A549 (cell line): Measurements from ENCODE around the gene KRTAP12-4. TPM values are rescaled to one million over a fixed set of nuclear protein-coding genes. Genes with fewer than 3 reads are reported as not detected.

Experiments
- ATAC-seq, 2 experiments: fragments of 200-7000 bp in 1 of 2; fragments of >200 bp in 1 of 2; cut with Nextera tagmentation in 1 of 2; cut with Tn5 transposase in 1 of 2; 3 replicates each; pipeline versions ENCODE4 v1.8.0 to v1.9.1; 2018 to 2020; ENCODE audit warnings: mild to moderate bottlenecking in 1 of 2, moderate library complexity in 1 of 2
- CTCF ChIA-PET: fragments of 300-600 bp; sonication (Branson Sonifier 250); formaldehyde crosslinking; extraction: SDS; loops from one replicate; lab custom pipeline; 2021; ENCODE audit warnings: antibody characterized with exemption, inconsistent platforms; lab: Yijun Ruan, JAX
- POLR2A ChIA-PET: fragments of 350-600 bp; formaldehyde crosslinking; extraction: SDS; loops from one replicate; lab custom pipeline; 2021; ENCODE audit warnings: antibody characterized with exemption, inconsistent platforms; lab: Yijun Ruan, JAX
- DNase-seq, 2 experiments: peaks; one replicate each; pipeline versions ENCODE4 v3.0.0 to v3.0.0-alpha.2; 2011 to 2016; ENCODE audit warnings: low read depth in 1 of 2, low spot score in 1 of 2
- FAIRE-seq: peaks from 2 replicates; lab custom pipeline; 2011; peaks lifted over from hg19 to GRCh38; lab: Jason Lieb, UNC
- H3K27ac ChIP-seq, 2 experiments: fragments of >200 bp; sonication (Bioruptor Twin); formaldehyde crosslinking; 3 replicates each; pipeline ENCODE4 v1.5.1; 2016 to 2017
- H3K4me1 ChIP-seq: fragments of >200 bp; sonication (Bioruptor Twin); formaldehyde crosslinking; 3 replicates; pipeline ENCODE4 v1.6.1; 2016
- H3K4me2 ChIP-seq: fragments of >200 bp; sonication (Bioruptor Twin); formaldehyde crosslinking; 3 replicates; pipeline ENCODE4 v1.6.1; 2016
- H3K4me3 ChIP-seq: fragments of >200 bp; sonication (Bioruptor Twin); formaldehyde crosslinking; 3 replicates; pipeline ENCODE4 v1.5.1; 2016
- H3K9me3 ChIP-seq: fragments of >200 bp; sonication (Bioruptor Twin); formaldehyde crosslinking; 3 replicates; pipeline ENCODE4 v1.6.1; 2016
- BHLHE40 ChIP-seq: IDR thresholded peaks from 2 replicates; pipeline ENCODE4 v1.6.1; 2012; ENCODE audit warnings: low read depth, low read length, inconsistent platforms
- CEBPB ChIP-seq, 2 experiments: fragments of >200 bp in 1 of 2; sonication (Bioruptor Twin) in 1 of 2; formaldehyde crosslinking in 1 of 2; IDR thresholded peaks; 2 replicates each; pipeline ENCODE4 v1.6.1; 2012 to 2016
- CHD2 ChIP-seq: fragments of 150-350 bp; IDR thresholded peaks from 2 replicates; pipeline ENCODE4 v1.6.1; 2014; ENCODE audit warnings: low read length; ENCODE audit not compliant: partially characterized antibody
- EHF ChIP-seq: fragments of 250-450 bp; sonication (Bioruptor Pico); IDR thresholded peaks from 2 replicates; pipeline ENCODE4 v1.5.0; 2020; ENCODE audit warnings: mild to moderate bottlenecking
- EP300 ChIP-seq, 2 experiments: fragments of >200 bp; sonication (Bioruptor Twin); formaldehyde crosslinking; IDR thresholded peaks; 2 replicates in 1 of 2; 3 replicates in 1 of 2; pipeline ENCODE4 v1.6.1; 2016 to 2017
- GATA3 ChIP-seq: IDR thresholded peaks from 2 replicates; pipeline ENCODE4 v1.6.1; 2012; ENCODE audit warnings: borderline replicate concordance
- HEYL ChIP-seq: fragments of 250-450 bp; sonication (Bioruptor Pico); IDR thresholded peaks from 2 replicates; pipeline ENCODE4 v1.8.0; 2021; ENCODE audit warnings: mild to moderate bottlenecking, moderate library complexity
- HOXA7 ChIP-seq: fragments of 250-450 bp; sonication (Bioruptor Pico); IDR thresholded peaks from 2 replicates; pipeline ENCODE4 v1.5.0; 2020; ENCODE audit warnings: mild to moderate bottlenecking, moderate library complexity
- HOXB13 ChIP-seq: fragments of 250-450 bp; sonication (Bioruptor Pico); IDR thresholded peaks from 2 replicates; pipeline ENCODE4 v1.5.0; 2020; ENCODE audit warnings: low read depth, mild to moderate bottlenecking, moderate library complexity
- HOXB5 ChIP-seq: fragments of 250-450 bp; sonication (Bioruptor Pico); IDR thresholded peaks from 2 replicates; pipeline ENCODE4 v1.5.0; 2020; ENCODE audit warnings: mild to moderate bottlenecking, moderate library complexity
- JUNB ChIP-seq: fragments of >200 bp; sonication (Bioruptor Twin); formaldehyde crosslinking; IDR thresholded peaks from 2 replicates; pipeline ENCODE4 v1.6.1; 2016
- NR3C1 ChIP-seq: fragments of >200 bp; sonication (Bioruptor Twin); formaldehyde crosslinking; IDR thresholded peaks from 3 replicates; pipeline ENCODE4 v1.6.1; 2017
- PHF8 ChIP-seq: fragments of 200-600 bp; sonication (generic); IDR thresholded peaks from 2 replicates; pipeline ENCODE4 v1.6.1; 2016; ENCODE audit warnings: low read depth, mild to moderate bottlenecking, antibody characterized with exemption, moderate library complexity, borderline replicate concordance
- POLR2A ChIP-seq: IDR thresholded peaks from 2 replicates; pipeline ENCODE4 v1.6.1; 2012; ENCODE audit warnings: mild to moderate bottlenecking, low read length
- POLR2AphosphoS2 ChIP-seq: conservative IDR thresholded peaks from 2 replicates; pipeline ENCODE4 v1.6.1; 2012; ENCODE audit warnings: low read length, improper control_type of control experiment, inconsistent platforms
- RARB ChIP-seq: fragments of 250-450 bp; sonication (Bioruptor Pico); IDR thresholded peaks from 2 replicates; pipeline ENCODE4 v1.8.0; 2021; ENCODE audit warnings: mild to moderate bottlenecking, moderate library complexity
- RCOR1 ChIP-seq: fragments of 150-350 bp; IDR thresholded peaks from 2 replicates; pipeline ENCODE4 v1.6.1; 2014; ENCODE audit warnings: antibody characterized with exemption, low read length, low read depth
- RFX5 ChIP-seq: fragments of 450-650 bp; IDR thresholded peaks from 2 replicates; pipeline ENCODE4 v1.7.1; 2014; ENCODE audit warnings: antibody characterized with exemption, mild to moderate bottlenecking, moderate library complexity
- TFCP2L1 ChIP-seq: fragments of 250-450 bp; sonication (Bioruptor Pico); IDR thresholded peaks from 2 replicates; pipeline ENCODE4 v1.5.0; 2021; ENCODE audit warnings: mild to moderate bottlenecking
- TP53 ChIP-seq: fragments of 250-450 bp; sonication (Bioruptor Pico); IDR thresholded peaks from 2 replicates; pipeline ENCODE4 v1.5.0; 2021; ENCODE audit warnings: mild to moderate bottlenecking, moderate library complexity
- ZFP36 ChIP-seq: fragments of 450-650 bp; IDR thresholded peaks from 2 replicates; pipeline ENCODE4 v1.6.1; 2014; ENCODE audit warnings: borderline replicate concordance; ENCODE audit not compliant: partially characterized antibody
- WGBS: methylation state at CpG from one replicate; pipeline ENCODE4 v1.1.6; 2017; ENCODE audit errors: missing lambda C conversion rate; 5-methylcytosine and 5-hydroxymethylcytosine counted together
- polyA plus RNA-seq, 4 experiments: library from polyadenylated mRNA; depleted of rRNA in 3 of 4; stranded (reverse); fragments of >200 nt; fragmentation: RNase III in 1 of 4; extraction: RNeasy Plus Mini Kit Qiagen cat#74134 plus additional on column Dnase treatment in 1 of 4; gene quantifications; 2 replicates in 3 of 4; 3 replicates in 1 of 4; pipeline ENCODE4 v1.2.3, GENCODE V29; 2011 to 2017
- TF ChIP-seq, protein P1 (sequence below): fragments of 200-600 bp; sonication (generic); IDR thresholded peaks from 2 replicates; pipeline ENCODE4 v1.6.1; 2016; ENCODE audit warnings: antibody characterized with exemption, mild to moderate bottlenecking, moderate library complexity
- TF ChIP-seq, protein P2 (sequence below): IDR thresholded peaks from 2 replicates; pipeline ENCODE4 v1.6.1; 2012
- TF ChIP-seq, protein P3 (sequence below): fragments of 250-450 bp; sonication (Bioruptor Pico); IDR thresholded peaks from 2 replicates; pipeline ENCODE4 v1.5.0; 2020; ENCODE audit warnings: low read depth, mild to moderate bottlenecking, moderate library complexity
- TF ChIP-seq, protein P4 (sequence below): fragments of 450-650 bp; IDR thresholded peaks from 2 replicates; pipeline ENCODE4 v1.6.1; 2014; ENCODE audit warnings: antibody characterized with exemption
- TF ChIP-seq, protein P5 (sequence below): fragments of 250-450 bp; sonication (Bioruptor Pico); IDR thresholded peaks from 2 replicates; pipeline ENCODE4 v1.5.0; 2021; ENCODE audit warnings: mild to moderate bottlenecking, moderate library complexity, borderline replicate concordance
- TF ChIP-seq, protein P6 (sequence below): fragments of >200 bp; sonication (Bioruptor Twin); formaldehyde crosslinking; IDR thresholded peaks from 3 replicates; pipeline ENCODE4 v1.6.1; 2016

KRTAP12-4 gene
- polyA plus RNA-seq, 2 of the 4 experiments (the other 2 are of a cell fraction): not detected

DNA sequence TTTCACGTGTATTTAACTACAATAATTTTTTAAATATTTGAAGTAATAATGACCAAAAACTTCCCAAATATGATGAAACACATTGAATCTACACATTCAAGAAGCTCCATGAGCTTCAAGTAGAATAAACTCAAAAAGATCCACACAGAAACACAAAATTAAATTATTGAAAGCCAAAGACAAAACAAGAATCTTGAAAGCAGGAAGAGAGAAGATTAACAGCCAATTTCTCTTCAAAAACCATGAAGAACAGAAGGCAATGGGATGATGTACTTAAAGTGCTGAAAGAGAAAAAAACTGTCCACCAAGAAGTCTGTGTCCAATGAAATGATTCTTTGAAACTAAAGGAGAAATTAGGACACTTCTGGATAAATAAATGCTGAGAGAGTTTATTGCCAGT, 22.4 kb downstream of the KRTAP12-4 start:
- WGBS: 0% methylated on average over 1 of the region's 1 CpG
- Histone ChIP-seq H3K4me3 (no peak overlapping the region), H3K9me3 (peaks cover 6% of the 10 kb centered on the region; the same call in 2 of the 3 replicates), H3K4me2 (no peak overlapping the region), H3K27ac (no peak overlapping the region), H3K4me1 (no peaks in the 10 kb centered on the region)
- no peak for FAIRE-seq
- no peak for DNase-seq
- ChIA-PET CTCF (no interaction called here), POLR2A (interaction anchor here (0.6 kb wide), 1 partner anchor 133 kb away, joined by 3 read pairs; no protein-coding TSS in a partner anchor)
- TF ChIP-seq, protein P1, sequence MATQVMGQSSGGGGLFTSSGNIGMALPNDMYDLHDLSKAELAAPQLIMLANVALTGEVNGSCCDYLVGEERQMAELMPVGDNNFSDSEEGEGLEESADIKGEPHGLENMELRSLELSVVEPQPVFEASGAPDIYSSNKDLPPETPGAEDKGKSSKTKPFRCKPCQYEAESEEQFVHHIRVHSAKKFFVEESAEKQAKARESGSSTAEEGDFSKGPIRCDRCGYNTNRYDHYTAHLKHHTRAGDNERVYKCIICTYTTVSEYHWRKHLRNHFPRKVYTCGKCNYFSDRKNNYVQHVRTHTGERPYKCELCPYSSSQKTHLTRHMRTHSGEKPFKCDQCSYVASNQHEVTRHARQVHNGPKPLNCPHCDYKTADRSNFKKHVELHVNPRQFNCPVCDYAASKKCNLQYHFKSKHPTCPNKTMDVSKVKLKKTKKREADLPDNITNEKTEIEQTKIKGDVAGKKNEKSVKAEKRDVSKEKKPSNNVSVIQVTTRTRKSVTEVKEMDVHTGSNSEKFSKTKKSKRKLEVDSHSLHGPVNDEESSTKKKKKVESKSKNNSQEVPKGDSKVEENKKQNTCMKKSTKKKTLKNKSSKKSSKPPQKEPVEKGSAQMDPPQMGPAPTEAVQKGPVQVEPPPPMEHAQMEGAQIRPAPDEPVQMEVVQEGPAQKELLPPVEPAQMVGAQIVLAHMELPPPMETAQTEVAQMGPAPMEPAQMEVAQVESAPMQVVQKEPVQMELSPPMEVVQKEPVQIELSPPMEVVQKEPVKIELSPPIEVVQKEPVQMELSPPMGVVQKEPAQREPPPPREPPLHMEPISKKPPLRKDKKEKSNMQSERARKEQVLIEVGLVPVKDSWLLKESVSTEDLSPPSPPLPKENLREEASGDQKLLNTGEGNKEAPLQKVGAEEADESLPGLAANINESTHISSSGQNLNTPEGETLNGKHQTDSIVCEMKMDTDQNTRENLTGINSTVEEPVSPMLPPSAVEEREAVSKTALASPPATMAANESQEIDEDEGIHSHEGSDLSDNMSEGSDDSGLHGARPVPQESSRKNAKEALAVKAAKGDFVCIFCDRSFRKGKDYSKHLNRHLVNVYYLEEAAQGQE: no peak
- TF ChIP-seq RARB (no peak), EP300 (IDR thresholded peaks at IDR 0.05) (no peak), PHF8 (no peak), EHF (CRISPR knock-in tag) (no peak), POLR2AphosphoS2 (no peak), HOXB13 (CRISPR knock-in tag) (no peak), CEBPB (IDR thresholded peaks at IDR 0.05) (no peak), ZFP36 (no peak), TP53 (no peak), GATA3 (no peak), HOXB5 (CRISPR knock-in tag) (no peak), BHLHE40 (no peak), HOXA7 (no peak)
- TF ChIP-seq, protein P2, sequence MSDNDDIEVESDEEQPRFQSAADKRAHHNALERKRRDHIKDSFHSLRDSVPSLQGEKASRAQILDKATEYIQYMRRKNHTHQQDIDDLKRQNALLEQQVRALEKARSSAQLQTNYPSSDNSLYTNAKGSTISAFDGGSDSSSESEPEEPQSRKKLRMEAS: no peak
- TF ChIP-seq, protein P3, sequence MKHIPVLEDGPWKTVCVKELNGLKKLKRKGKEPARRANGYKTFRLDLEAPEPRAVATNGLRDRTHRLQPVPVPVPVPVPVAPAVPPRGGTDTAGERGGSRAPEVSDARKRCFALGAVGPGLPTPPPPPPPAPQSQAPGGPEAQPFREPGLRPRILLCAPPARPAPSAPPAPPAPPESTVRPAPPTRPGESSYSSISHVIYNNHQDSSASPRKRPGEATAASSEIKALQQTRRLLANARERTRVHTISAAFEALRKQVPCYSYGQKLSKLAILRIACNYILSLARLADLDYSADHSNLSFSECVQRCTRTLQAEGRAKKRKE (CRISPR knock-in tag): no peak
- TF ChIP-seq, protein P4, sequence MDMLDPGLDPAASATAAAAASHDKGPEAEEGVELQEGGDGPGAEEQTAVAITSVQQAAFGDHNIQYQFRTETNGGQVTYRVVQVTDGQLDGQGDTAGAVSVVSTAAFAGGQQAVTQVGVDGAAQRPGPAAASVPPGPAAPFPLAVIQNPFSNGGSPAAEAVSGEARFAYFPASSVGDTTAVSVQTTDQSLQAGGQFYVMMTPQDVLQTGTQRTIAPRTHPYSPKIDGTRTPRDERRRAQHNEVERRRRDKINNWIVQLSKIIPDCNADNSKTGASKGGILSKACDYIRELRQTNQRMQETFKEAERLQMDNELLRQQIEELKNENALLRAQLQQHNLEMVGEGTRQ: no peak
- ATAC-seq: no peak

DNA sequence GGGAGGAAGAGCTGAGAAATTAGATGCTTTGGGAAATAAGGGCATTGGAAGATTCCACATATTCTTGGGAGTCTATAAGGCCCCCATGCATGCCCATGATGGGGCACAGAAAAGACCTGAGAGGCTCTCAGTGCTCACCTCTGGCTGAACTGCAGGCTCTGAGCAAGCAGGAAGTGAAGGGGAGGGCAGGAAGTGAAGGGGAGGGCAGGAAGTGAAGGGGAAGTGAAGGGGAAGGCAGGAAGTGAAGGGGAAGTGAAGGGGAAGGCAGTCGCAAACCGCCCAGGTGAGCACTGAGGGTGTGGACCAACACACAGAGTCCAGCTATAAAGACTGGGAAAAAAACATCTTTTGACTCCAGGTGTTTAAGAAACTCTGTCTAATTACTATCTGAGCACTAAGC, 24.0 kb downstream of the KRTAP12-4 start:
- ChIA-PET POLR2A (no interaction called here), CTCF (no interaction called here)
- ATAC-seq (no peak), FAIRE-seq (no peak), DNase-seq (no peak)
- 89% methylated on average over 2 of the region's 2 CpGs for WGBS
- H3K4me2 ChIP-seq: no peak overlapping the region
- H3K9me3 ChIP-seq: peaks cover 6% of the 10 kb centered on the region; the same call in 2 of the 3 replicates
- no peak overlapping the region for H3K27ac ChIP-seq
- H3K4me1 ChIP-seq: no peaks in the 10 kb centered on the region
- no peak overlapping the region for H3K4me3 ChIP-seq
- TF ChIP-seq JUNB (no peak), PHF8 (no peak), ZFP36 (no peak), RCOR1 (no peak), POLR2AphosphoS2 (no peak), RFX5 (no peak), CHD2 (no peak), TFCP2L1 (CRISPR knock-in tag) (no peak), POLR2A (no peak), HEYL (no peak), NR3C1 (no peak)
- TF ChIP-seq, protein P2: no peak
- TF ChIP-seq, protein P5, sequence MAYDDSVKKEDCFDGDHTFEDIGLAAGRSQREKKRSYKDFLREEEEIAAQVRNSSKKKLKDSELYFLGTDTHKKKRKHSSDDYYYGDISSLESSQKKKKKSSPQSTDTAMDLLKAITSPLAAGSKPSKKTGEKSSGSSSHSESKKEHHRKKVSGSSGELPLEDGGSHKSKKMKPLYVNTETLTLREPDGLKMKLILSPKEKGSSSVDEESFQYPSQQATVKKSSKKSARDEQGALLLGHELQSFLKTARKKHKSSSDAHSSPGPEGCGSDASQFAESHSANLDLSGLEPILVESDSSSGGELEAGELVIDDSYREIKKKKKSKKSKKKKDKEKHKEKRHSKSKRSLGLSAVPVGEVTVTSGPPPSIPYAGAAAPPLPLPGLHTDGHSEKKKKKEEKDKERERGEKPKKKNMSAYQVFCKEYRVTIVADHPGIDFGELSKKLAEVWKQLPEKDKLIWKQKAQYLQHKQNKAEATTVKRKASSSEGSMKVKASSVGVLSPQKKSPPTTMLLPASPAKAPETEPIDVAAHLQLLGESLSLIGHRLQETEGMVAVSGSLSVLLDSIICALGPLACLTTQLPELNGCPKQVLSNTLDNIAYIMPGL (CRISPR knock-in tag): no peak
- TF ChIP-seq, protein P6, sequence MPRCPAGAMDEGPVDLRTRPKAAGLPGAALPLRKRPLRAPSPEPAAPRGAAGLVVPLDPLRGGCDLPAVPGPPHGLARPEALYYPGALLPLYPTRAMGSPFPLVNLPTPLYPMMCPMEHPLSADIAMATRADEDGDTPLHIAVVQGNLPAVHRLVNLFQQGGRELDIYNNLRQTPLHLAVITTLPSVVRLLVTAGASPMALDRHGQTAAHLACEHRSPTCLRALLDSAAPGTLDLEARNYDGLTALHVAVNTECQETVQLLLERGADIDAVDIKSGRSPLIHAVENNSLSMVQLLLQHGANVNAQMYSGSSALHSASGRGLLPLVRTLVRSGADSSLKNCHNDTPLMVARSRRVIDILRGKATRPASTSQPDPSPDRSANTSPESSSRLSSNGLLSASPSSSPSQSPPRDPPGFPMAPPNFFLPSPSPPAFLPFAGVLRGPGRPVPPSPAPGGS: no peak
- TF ChIP-seq, protein P4: no peak
- TF ChIP-seq, protein P3 (CRISPR knock-in tag): no peak
